ENCODE results near the gene HACE1.

Gene HACE1

DNA sequence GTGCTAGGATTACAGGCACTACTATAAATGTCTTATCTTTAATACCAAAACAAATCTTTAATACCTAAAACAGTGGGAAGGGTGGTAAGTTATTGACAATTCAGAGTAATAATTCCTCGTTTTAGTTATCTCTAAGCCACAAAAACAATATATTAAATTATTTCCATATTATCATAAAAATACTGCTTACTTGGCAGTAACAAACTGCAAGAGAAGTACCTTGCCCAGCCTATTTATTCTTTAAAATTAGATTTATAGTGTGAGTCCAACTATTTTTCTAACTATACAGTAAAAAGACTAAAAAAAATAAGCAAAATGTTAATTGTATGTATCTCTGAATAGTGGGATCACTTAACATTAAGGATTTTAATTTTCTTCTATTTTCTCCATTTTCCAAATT, 123.2 kb downstream of the HACE1 start:
- no peak for DNase-seq

DNA sequence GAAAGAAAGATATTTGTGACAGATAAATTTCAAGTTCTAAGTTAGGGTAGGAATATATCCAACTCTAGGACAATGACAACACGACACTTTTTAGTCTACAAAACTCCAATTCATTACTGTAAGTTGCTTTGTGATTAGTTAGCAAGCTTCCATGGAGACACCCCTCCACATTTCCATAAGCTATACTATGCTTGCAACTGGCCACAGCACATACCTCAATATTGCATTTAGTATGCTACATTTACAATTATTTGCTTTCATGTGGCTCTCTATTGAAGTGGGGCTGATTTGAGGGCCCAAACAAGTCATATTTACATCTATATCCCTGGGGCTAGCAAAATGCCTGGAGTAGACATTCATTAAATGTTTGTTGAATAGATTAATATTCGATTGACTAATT, 129.3 kb downstream of the HACE1 start:
- DNase-seq = no peak

DNA sequence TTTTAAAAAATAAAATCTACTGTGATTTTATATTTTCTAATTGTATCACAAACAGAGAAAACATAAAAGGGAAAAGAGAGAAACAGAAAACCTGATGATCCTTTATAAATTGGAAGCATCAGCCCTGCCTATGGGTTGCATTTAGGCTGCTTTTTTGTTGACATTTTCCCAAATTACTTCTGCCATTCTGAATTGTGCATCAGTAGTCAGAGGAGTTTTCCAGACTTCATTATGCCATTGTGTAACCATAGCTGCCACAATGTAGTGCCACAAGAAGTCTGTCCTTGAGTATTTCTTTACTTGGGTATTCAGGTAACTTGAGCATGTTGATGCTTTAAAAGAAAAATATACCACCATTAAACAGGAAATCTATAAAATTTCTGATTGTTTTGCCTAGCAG, 130.3 kb downstream of the HACE1 start:
- DNase-seq = no peak

DNA sequence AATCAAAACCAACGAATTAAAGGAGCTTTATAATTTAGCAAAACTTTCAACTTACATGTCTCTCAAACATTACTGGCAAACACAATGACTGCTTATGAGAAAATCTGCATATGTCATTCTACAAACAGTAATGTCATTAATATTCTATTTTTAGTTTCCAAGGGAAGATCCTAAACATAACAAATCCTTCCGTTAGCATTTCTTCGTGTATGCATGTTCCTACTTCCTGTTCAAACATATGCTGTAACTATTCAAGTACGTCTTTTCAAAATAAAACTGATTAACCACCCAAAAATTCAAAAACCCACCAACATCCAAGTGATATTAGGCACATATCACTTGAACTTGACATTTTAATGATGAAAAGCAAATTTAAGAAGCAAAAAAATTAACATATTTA, 131.3 kb downstream of the HACE1 start:
- DNase-seq = no peak

DNA sequence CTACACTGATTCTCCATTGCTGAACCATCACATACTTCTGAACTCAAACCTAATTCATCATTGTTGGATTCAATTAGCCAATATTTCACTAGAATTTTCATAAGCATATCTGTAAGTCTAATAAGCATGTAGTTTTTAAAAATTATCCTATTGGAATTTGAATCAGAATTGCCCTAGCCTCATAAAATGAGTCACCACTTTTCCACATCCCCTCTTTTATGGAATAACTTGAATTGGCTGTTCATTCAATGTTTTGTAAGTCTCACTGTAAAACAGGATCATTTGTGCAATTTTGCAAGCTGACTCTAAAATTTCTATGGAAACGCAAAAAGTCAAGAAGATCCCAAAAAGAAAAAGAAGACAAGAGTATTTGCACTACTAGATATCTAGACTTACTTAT, 141.0 kb downstream of the HACE1 start:
- DNase-seq = no peak

DNA sequence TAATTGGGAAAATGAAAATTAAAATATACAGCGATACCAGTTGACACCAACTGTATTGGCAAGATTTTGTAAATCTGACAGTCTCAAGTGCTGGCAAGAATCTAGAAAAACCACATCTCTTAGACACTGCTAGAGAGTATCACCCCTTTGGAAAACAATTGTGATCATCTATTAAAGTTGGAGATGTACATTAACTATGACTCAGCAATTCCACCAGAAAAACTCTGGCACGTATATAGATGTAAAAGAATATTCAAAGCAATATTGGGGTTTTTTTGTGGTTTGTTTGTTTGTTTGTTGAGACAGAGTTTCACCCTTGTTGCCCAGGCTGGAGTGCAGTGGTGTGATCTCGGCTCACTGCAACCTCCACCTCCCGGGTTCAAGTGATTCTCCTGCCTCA, 142.9 kb downstream of the HACE1 start:
- DNase-seq = no peak

DNA sequence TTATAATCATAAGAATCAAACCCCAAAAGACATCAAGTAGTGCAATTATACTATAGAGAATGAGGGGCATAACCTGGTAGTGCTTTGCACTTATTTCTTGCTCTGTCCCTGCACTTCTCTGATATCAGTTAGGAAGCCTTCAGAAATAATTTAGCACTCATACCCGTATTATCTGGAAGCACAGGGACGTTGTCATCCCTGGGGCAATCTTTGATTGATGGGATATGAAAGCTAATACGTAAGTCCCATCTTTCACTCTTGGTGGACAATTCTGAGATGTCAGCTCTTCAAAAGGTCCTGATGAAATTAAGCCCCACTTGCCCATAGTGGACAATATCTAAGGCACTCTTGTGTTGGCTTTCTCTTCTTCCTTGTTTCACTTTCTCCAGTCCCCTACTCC, 144.9 kb downstream of the HACE1 start:
- DNase-seq = no peak

DNA sequence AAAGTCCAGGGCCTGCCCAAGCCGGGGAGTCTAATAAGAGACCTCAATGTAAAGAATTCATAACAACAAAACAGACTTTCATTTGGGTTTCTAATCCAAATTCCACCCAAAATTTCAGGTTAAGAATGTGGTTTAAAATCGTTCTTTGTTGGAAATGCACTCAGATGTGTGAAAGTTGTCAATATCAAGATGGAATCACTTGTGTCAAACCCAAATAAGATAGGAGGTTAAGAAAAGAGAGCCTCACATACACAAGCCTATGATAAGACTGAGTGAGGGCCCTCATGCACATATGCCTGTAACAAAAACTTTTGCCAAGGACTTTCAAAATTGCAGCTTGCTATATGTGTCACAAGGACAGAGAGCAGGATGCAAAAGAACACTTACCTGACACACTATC, 145.7 kb downstream of the HACE1 start:
- DNase-seq = no peak

DNA sequence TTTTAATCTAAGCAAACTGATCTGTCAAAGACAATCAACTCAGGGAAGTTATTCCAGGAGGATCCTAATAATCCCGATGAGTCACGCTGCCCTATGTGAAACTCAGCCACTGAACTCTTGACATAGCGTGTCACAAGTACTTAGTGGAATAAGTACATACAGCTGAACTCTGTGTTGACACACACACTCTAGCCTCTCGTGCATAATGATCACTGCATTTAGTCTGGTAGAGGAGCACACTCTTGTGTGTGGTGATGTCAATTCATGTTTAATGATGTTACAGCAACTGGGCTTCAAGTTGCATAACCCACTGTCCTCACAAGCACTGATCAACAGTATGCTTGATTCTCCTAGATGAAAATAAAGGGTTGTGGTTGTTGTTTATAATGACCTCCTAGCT, 148.3 kb downstream of the HACE1 start:
- peak; percentile 63 for DNase-seq

DNA sequence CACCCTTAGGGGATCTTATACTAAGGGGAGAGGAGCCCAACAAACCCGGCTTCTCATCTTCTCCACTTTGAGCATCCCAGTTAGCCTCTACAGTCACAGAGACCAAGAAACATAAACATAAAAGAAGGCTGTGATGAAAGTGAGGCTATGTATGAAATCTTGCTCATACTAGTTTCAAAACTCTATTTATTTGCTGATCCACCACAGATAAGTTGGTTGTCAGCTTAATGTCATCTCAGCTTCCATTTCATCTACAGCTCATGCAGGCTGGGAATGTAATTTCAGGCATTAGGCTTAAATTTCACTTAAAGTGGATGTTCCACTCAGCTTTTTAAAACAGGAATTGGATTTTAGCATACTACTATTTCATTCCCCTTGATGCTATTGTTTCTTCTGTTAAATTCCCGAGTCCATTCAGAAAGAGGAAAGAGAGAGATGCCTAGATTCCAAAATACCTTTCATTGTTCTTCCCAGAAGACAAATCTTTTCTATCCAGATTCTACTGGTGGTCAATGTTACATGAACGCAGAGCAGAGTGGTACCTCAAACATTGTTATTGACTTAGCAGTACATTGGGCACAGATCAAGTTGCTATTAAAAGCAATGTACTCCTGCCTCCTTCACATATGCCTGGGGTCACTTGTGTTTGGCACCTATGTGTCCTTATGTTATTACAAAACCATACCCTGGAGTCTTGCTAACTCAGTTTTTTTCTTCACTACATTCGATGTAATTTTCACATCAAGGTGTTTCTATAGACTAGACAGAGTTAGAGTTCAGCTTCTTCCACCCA, 149.0 kb downstream of the HACE1 start:
- peak; percentile 8 for DNase-seq

DNA sequence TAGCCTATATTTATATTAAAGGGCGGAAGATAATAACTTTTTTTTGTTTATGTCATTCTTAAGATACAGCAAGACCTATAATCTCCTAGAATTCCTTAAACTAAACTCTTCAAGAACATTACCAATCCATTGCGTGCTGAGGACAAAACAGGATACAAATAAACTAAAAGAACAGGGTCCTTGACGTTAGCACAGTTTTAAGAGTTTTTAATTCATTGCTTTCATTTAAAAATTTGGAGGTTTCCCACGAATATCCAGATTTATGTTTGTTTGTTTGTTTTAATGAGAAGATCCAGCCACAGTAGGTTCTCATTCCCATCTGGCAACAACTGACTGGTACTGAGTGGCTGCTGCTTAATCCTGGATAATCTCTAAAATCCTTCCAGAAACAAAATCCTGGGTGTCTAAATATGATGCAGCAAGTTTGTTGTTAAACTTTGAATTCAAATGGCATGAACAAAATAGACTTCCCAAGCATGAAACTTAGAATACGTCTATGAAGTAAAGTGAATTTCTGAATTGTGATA, 153.7 kb downstream of the HACE1 start:
- DNase-seq = no peak

DNA sequence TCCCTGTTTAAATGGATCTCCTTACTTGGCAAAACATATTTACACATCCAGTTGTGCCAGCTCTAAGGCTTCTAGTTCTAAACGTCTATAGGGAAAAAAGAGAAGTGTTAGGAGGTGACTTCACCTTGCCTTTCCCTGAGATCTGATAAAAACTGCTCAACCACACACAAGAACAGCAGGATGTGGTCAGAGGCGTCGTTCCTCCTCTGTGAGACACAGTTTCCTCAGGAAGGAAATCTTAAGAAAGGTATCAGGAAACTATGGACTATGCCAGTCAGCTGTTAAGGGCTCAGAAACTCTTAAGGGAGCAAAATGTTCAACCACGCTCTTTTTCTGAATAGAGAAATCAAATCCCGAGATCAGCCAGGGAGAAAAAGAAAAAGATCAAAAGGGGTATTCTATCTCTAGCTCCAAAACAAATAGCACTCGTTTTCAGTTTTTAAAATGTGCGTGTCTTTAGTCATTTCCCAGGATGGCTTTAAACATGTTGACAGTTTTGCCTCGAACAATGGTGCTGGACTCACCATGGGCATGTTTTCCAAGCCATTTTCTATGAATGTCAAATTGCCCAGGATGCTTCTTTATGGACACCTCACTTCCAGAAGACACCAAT, 154.5 kb downstream of the HACE1 start:
- peak; percentile 98 for DNase-seq

DNA sequence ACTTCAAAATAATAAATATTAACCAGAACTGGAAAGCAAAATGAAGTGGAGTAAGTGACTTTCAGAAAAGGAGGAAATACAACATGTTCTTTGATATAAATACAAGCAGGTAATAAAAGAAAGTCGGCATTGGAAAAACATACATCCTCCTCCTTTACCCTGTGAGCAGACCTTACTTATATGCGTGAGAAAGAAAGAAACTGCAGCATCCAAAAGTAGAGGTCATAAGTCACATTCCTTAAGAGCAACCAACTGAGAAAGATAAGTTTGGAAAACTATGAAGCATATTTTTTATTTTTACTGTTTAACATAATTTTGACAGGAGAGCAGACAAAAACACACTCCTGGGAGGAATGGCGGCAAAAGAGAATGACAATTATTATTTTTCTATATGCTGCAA, 155.5 kb downstream of the HACE1 start:
- no peak for DNase-seq

DNA sequence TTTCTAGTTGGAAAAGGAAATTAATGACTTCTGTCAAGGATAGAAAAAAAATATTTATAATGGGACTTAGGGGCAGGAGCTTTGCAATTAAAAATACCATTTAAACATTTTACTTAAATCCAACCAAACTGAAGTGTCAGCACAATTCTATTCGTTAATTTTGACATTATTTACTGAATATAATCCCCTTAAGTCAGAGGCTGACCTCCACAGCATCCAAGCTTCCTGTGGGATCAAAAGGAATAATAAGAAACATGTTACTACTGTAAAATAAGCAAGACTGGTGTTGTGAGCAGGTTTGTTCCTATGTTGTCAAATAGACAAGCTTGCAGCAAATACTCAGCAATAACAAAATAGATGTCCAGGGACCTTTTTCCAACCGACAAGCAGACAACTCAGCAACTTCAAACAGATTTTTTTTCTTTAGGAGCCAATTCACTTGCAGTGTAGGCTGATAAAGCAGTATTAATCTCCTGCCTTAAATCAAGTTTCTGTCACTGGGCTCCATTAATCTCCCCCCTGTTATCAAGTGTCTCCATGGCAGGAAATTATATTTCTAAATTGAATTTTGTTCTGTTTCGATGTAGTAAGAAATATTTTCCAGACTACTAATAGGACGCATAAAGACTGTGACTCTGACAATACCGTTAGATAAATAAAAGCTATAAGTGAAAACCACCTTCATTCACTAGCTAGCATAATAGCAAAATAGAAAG, 157.4 kb downstream of the HACE1 start:
- DNase-seq = no peak

DNA sequence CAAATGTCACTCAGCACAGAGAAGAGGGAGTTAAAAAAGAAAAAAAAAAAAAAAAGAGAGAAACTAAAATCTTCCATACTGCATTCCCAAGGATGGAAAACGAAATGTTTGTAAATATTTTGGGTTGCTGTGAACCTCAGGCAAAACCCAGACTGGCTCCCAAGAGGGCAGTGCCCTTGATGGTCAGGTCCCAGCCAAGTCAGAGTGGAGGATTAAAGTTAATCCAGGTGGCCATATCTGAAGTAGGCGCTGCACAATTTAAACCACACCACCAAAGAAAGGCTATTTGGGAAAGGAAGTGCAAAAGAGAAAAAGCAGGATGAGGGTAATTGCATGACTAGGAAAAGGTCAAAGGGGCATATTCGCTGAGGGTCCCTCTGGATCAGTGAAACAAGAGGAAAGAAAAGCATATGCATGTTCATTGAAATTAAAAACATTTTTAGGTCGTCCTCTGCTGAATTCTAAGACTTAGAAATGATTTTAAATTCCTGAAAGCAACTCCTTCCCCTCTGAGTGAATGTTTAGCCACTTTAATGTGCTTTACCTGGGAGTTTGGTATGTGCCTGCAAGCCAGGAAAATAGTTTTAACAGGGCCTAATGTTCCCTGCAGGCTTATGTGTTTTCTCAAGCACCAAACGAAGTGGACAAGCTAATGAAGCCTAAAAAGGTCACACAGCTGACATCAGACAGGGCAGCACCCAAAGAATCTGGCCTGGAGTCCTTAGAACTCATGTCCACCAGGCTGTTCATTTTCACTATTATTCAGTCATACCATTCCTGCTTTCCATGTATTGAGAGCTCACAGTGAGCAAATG, 159.1 kb downstream of the HACE1 start:
- DNase-seq = no peak

DNA sequence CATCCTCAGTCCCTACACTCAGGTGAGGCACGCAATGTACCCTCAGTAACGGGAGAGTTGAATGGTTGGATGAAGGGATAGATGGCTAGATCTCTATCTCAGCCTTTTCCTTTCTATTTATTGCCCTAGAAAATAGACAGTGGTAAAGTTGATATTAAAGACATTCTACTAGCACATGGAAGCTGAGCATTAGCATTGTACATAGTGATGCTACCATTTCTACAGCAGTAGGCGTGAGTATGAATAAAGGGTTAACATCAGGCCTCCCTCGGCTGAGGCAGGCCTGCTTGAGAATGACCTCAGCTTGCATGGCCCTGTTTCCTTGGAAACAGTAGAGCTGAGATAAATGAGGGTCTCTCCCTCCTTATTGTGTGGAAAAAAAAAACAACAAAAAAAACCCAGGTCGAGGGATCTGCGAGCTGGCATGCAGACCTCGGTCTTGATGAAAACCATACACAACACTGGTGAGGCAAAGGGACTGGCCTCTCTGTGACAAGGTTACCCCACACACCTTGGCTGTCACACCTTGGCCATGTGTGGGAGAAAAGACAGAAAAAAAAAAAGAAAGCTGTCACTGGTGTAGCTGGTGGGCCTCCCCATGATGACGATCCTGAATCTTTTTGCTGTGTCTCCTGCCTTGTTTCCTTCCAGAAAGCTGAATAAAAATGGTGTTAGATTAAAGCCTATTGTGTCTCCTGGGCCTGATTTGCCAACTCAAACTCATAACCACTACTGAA, 160.0 kb downstream of the HACE1 start:
- no peak for DNase-seq

DNA sequence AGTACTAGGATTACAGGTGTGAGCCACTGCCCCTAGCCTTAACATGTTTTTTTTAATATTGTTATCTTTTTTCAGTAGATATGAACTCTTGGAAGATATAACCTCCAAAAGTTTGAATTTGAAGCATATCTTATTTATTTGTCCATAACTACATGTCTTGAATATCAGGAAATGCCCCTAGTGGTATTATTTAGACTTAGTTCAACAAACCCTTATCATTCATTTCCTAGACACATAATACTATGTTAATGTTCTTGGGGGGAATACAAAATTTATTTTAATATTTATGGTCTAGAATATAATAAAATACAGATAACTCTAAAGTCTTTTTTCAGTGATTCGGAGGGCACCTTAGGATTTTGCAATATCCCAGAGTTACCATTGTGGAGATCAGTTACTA, 160.7 kb downstream of the HACE1 start:
- no peak for DNase-seq

DNA sequence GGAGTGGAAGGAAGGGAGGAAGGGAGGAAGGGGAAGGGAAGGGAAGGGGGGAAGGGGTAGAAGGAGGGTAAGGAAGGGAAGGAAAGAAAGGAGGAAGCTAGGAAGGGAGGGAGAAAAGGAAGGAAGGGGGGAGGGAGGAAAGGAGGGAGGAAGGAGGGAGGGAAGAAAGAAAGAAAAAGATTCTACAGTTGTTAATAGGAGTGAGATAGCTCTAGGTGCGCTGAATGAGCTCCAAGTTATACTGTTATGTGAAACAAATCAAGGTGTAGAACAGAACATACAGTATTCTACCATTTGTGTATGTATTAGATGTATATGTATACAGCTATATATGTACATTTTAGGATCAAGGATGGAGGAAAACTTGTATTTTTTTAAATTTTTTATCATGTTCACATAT, 167.7 kb downstream of the HACE1 start:
- DNase-seq = no peak

DNA sequence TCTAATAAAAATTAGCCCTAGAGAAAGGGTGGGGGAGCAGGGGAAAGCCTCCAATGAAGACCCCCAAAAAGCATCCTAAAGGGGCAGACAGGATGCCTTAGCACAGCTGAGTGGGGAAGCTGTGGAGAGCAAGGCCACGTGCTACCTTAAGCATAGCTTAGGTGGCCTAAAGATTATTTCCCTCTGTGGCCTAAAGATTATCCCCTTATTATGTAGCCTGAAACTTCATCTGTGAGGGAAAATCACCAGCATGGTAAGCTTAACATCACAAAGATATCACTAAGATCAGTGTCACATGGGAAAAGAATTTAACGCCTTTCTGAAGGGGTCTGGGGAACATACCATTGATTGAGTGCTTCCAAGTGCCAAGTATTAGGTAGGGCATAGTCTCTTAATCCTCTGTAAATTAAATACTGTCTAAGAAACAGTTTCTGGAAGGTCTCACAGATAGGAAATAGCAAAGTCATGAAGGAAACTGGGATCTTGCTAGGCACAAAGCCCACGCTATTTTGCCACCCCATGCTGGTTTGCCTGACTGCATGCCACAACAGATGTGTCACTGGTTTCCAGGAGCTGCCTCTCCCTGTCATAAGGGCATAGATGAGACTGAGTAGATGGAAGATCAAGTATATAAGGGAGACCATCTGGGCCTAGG, 170.0 kb downstream of the HACE1 start:
- DNase-seq = no peak

DNA sequence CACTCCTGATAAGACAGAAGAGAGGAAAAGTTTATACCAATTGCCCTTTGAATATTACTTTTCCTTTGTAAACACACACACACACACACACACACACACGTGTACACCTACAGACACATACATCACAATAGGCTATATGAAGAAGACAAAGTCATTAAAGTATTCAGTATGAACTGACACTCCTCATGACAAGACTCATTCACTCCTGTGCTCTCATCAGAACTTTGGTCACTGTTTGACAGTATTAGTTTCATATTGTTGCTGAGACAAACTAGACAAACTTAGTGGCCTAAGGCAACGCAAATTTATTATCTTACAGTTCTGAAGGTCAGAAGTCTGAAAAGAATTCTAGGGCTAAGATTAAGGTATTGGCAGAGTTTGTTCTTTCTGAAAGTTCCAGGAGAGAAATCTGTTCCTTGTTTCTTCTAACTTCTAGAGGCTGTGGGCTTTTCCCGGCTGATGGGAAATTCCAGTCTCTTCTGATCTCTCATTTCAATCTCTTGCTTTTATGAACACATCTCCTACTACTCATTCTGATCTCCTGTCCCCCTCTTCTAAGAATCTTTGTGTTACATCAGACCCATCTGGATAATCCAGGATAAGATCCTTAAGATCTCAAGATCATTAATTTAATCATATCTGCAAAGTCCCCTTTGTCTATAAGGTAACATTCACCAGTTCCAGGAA, 171.3 kb downstream of the HACE1 start:
- no peak for DNase-seq

DNA sequence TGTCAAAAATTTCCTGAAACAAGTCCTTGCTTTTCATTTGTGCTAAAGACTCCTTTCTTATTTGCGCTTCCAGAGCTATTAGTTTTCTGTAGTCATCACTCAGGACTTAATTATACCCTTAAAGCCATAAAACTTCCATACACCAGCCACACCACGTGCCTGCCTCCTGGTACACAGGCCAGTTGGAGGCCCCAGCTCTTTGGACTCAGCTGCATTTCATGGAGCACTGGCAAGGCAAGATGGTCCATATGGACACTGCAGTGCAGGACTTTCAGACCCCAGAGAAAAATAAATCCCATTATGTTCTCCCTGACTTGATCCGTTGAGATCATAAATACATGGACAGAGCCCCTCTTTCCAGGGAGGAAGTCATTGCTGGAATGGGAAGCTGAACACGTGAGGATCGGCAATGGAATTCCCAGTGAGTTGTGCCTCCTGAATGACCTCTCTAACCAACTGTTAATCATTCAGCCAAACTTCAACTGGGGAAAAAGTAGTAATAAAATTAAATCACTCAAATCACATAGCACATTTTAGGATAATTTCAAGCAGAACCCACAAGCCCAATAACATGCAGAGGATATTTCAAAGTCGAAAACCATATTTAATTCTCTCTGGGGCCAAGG, 173.1 kb downstream of the HACE1 start:
- DNase-seq = no peak
